GM18508 (cell line): ENCODE data around the gene NUP205.

Source experiments
- ATAC-seq: cut with Tn5 transposase; IDR thresholded peaks from one replicate; pipeline ENCODE4 v1.9.1; 2021; ENCODE audit warnings: moderate number of reproducible peaks; ENCODE audit not compliant: insufficient read depth, unreplicated experiment

NUP205 gene

GRCh38 chr7:135541029-135541428, 16.7 kb upstream of the NUP205 start:
- ATAC-seq = no peak

GRCh38 chr7:135550196-135550595, 7.5 kb upstream of the NUP205 start:
- ATAC-seq = no peak

DNA sequence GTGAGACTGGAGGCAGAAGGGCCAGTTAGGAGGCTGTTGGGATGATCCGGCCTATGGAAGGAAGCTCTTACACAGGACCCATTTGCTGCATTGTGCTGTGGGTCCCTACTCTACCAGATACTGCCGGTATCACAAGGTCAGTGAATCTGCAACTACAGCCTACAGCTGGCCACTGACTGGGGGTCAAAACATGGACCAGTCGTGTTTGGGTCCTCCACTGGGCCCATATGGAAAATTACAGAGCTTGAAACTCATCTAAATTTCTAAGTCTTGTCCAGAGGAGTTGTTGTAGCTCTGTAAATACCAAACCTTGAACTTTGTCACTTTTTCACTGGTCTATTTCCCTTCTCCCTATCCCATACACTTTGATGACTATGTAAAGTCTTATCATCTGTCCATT, 5.6 kb upstream of the NUP205 start:
- no peak for ATAC-seq

- no peak for ATAC-seq
Observed at GRCh38 chr7:135553346-135553745, 4.4 kb upstream of the NUP205 start.

DNA sequence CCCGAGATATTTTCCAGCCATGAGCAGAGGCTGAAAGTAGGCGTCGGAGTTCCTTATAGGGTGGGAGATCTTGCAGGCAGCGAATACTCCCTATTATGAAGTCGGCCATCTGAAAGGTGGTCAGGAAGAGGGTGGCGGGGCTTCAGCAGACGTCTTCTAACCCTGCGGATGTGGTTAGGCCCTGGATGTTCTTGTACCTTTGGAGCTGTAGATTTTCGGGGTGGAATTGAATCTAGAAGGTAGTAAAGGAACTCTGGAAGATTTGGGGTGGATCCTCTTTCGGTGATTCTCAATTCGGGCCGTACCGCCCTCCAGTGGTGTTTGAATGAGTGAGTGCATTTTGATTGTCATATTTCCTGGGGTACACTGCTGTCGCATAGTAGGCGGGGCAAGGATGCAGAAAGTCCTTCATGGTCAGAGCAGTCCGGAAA, 635 bp downstream of the NUP205 start:
- peak; percentile 69 for ATAC-seq

DNA sequence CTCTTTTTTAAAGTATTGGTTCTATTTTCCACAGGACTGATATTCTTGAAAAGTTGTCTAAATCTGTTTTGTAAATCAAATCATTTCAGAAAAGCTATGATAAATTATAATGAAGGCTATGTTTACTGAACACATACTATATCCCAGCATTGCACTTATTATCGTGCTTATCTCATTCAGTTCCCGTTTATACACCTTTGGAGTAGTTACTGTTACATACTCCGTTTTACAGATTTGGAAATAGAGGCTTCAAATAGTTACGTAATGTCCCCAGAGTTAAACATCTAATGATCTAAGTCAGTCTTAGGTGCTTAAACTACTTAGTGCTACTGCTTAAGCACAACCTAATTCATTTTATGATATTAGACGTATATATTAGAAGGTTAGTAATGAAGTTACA, 1.2 kb downstream of the NUP205 start:
- no peak for ATAC-seq

DNA sequence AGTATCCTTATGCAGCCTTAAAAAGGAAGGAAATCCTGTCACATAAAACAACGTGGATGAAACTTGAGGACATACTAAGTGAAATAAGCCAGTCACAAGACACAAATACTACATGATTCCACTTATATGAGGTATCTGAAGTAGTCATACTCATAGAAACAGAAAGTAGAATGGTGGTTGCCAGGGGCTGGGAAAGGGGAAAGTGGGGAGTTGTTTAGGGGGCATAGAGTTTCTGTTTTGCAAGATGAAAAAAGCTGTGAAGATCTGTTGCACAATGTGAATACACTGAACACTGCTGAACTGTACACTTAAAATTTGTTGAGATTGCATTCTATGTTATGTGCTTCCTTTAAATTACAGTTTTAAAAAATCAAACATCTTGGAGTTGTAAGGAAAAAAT, 2.9 kb downstream of the NUP205 start:
- no peak for ATAC-seq

- no peak for ATAC-seq
Observed at GRCh38 chr7:135562720-135563119, 5.0 kb downstream of the NUP205 start.

GRCh38 chr7:135571834-135572233, 14.1 kb downstream of the NUP205 start:
- no peak for ATAC-seq

DNA sequence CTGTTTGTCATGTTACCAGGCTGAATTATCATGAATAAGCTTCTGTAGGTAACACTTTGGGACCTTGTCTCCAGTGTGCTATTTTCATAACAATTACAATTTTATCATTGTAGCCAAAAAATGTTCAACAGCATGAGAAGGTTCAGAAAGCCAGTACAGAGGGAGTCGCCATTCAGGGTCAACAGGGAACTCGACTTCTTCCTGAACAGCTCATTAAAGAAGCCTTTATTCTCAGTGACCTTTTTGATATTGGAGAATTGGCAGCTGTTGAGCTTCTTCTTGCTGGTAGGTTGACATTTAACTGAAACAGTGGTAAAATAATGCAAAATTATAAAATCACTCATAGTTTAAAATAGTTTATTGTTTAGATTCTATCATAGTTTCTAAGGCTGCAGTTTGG, 15.8 kb downstream of the NUP205 start:
- no peak for ATAC-seq

DNA sequence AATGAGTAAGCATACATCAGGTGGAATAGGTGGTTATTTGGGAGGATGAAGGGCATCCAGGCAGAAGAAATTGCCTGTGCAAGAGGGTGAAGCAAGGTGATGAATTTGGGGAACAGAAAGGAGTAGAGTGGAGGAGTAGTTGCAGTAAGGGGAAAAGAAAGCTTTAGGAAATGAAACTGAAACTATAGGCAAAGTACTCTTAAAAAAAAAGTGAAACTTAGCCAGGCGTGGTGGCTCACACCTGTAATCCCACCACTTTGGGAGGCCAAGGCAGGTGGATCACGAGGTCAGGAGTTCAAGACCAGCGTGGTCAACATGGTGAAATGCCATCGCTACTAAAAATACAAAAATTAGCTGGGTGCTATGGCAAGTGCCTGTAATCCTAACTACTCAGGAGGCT, 17.6 kb downstream of the NUP205 start:
- ATAC-seq = no peak

- ATAC-seq = no peak
Observed at GRCh38 chr7:135578569-135578968, 20.9 kb downstream of the NUP205 start.

DNA sequence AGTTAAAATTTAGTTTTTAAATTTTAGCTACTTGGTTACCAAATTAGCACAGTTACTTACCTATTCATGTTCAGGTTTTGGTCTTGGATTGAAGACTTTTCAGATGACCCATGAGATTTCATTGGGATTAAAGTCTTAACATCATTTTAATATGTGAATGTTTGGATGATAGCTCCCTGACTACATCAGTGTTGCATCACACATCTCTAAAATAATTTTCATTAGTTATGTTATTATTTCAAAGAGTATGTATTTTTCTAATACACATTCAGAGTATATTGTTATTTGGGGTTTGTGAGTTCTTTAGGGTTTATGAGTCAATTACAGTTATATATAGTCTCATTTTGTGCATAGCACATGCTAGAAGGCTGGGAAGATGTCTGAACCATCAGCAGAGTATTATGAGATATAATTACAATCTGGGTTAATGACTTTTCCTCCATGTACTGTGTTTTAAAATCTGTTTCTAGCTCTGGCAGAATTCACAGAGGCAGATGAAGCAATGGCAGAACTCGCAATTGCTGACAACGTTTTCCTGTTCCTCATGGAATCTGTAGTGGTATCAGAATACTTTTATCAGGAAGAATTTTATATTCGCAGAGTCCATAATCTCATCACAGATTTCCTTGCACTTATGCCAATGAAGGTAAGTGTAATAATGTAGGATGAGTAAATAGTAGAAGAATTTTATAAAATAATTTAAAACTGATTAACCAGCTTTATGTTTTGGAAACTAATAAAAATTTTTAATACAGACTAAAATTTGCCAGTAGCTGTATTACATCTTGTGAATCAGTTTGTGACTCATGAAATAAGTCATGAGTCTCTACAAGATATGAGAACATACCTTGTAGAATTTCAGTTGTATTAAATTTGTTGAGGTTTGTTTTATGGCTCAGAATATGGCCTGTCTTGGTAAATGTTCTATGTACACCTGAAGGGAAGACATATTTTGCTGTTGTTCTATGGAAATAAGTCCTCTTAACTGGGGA, 26.9 kb downstream of the NUP205 start:
- no peak for ATAC-seq

- ATAC-seq = no peak
Observed at GRCh38 chr7:135597181-135597925, 39.6 kb downstream of the NUP205 start.

GRCh38 chr7:135597926-135598305, 40.2 kb downstream of the NUP205 start:
- no peak for ATAC-seq

- ATAC-seq = no peak
Observed at GRCh38 chr7:135599471-135599870, 41.8 kb downstream of the NUP205 start.

GRCh38 chr7:135600226-135600625, 42.5 kb downstream of the NUP205 start:
- ATAC-seq = no peak

- no peak for ATAC-seq
Observed at GRCh38 chr7:135601182-135601581, 43.5 kb downstream of the NUP205 start.

GRCh38 chr7:135602304-135602703, 44.6 kb downstream of the NUP205 start:
- no peak for ATAC-seq

GRCh38 chr7:135616136-135616535, 58.4 kb downstream of the NUP205 start:
- ATAC-seq = no peak

DNA sequence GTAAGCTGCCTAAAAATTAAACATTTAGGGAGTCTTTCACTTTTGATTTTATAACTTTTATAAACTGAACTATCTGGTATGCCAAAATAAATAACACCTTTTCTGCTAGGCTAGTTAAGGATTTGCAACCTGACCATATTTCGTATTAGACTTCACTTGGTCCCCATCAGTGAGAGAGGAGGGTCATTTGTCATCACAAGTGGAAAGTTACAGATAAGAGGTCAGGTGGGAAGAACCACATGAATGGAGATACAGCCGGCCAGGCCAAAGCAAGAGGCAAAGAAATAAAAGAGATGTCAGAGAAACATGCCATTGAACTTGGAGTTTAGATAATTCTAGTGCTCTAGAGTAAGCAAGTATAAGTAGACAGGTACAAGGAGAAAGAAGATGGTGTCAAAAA, 60.1 kb downstream of the NUP205 start:
- ATAC-seq = no peak
